Lung (tissue), 12 donors: Measurements from ENCODE around the gene ARMC8. TPM values are rescaled to one million over a fixed set of nuclear protein-coding genes. Genes with fewer than 3 reads are reported as not detected.

ENCODE experiments used
- ATAC-seq: fragments of 200-7000 bp; cut with Tn5 transposase; one replicate; pipeline ENCODE4 v1.9.1; 2020; ENCODE audit warnings: moderate number of reproducible peaks; ENCODE audit not compliant: insufficient read depth, low FRiP score
- DNase-seq, 3 donors: peaks; one replicate each; pipeline ENCODE4 v3.0.0-alpha.2; 2013 to 2017
- H3K27ac ChIP-seq, 2 donors: one replicate each; pipeline ENCODE4 v1.5.1; 2013; ENCODE audit warnings: mild to moderate bottlenecking in 2 of 2, moderate library complexity in 2 of 2, control low read depth in 1 of 2, inconsistent platforms in 1 of 2, low read depth in 1 of 2, low read length in 1 of 2
- H3K27me3 ChIP-seq, 3 donors: one replicate each; pipeline ENCODE4 v1.5.1; 2013; ENCODE audit warnings: low read length in 2 of 3; ENCODE audit not compliant: control insufficient read depth in 3 of 3, insufficient read depth in 3 of 3
- H3K36me3 ChIP-seq, 4 donors: one replicate each; pipeline ENCODE4 v1.5.1; 2013; ENCODE audit warnings: low read length in 4 of 4, mild to moderate bottlenecking in 1 of 4, moderate library complexity in 1 of 4; ENCODE audit not compliant: control insufficient read depth in 4 of 4, insufficient read depth in 4 of 4
- H3K4me1 ChIP-seq, 5 donors: one replicate each; pipeline ENCODE4 v1.5.1; 2013; ENCODE audit warnings: low read length in 5 of 5, mild to moderate bottlenecking in 2 of 5, moderate library complexity in 1 of 5; ENCODE audit not compliant: control insufficient read depth in 5 of 5, insufficient read depth in 5 of 5
- H3K4me3 ChIP-seq: one replicate; pipeline ENCODE4 v1.5.1; 2013; ENCODE audit warnings: mild to moderate bottlenecking, control low read depth, moderate library complexity
- H3K9ac ChIP-seq, 2 donors: one replicate each; pipeline ENCODE4 v1.5.1; 2013; ENCODE audit warnings: low read length in 2 of 2, control low read depth in 1 of 2; ENCODE audit not compliant: insufficient read depth in 1 of 2
- H3K9me3 ChIP-seq, 4 donors: one replicate each; pipeline ENCODE4 v1.5.1; 2013; ENCODE audit warnings: low read length in 3 of 4, mild to moderate bottlenecking in 1 of 4, moderate library complexity in 1 of 4; ENCODE audit not compliant: control insufficient read depth in 4 of 4, insufficient read depth in 3 of 4
- WGBS, 2 donors: extraction: QIAGEN DNeasy Blood & Tissue Kit; methylation state at CpG; one replicate each; pipeline ENCODE4 v1.1.7; 2013; 5-methylcytosine and 5-hydroxymethylcytosine counted together
- polyA plus RNA-seq, 2 donors: library from polyadenylated mRNA; stranded (reverse); fragments of 200-250 nt; gene quantifications; one replicate each; pipeline ENCODE4 v1.2.1, GENCODE V29; 2013
- total RNA-seq, 2 donors: library from RNA; depleted of rRNA in 1 of 2; stranded (reverse); fragments of >200 nt in 1 of 2; gene quantifications; one replicate each; pipeline ENCODE4 v1.2.1, GENCODE V29; 2014 to 2021
- TF ChIP-seq, protein P1 (sequence below): IDR thresholded peaks from 2 replicates; pipeline ENCODE4 v1.5.1; 2012; ENCODE audit warnings: mild to moderate bottlenecking; ENCODE audit errors: control extremely low read depth, extremely low read depth
- donor health status: control.
- donor health status: control.
- donor health status: Bipolar disorder and iron deficiency.
- donor health status: healthy.
- donor health status: DM: yes; HTN: yes; CAD: no.

ARMC8 gene
- total and polyA plus RNA-seq, 4 donors: 14.2 to 68.8 (median 37.9) TPM

DNA sequence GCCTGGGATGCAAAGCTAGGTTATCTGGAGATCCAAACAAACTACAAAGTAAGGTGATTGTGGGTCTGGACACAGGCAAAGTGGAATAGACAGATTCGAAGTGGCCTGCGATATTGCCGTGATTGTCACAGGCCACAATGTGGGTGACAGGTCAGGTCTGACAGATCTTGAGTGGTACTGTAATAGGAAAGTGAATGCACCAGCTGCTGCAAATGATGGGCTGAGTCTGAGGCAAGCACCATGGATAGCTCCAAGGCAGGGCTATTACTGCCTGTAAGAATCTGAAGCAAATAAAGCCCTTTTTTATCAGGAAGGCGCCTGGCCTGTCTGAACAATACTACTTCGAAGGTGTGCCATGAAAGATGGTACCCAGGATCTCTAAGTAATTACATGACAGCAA, 10.0 kb downstream of the ARMC8 start:
- WGBS, 2 donors: 79 to 88% methylated on average over 5 of the region's 5 CpGs
- DNase-seq (peak; percentile 9 to 64 (median 18)), ATAC-seq (no peak)
- H3K36me3 ChIP-seq: peaks cover 0 to 7% (median 3%) of the 10 kb centered on the region in 4 donors
- no peak overlapping the region for H3K4me3 ChIP-seq
- TF ChIP-seq, protein P1, sequence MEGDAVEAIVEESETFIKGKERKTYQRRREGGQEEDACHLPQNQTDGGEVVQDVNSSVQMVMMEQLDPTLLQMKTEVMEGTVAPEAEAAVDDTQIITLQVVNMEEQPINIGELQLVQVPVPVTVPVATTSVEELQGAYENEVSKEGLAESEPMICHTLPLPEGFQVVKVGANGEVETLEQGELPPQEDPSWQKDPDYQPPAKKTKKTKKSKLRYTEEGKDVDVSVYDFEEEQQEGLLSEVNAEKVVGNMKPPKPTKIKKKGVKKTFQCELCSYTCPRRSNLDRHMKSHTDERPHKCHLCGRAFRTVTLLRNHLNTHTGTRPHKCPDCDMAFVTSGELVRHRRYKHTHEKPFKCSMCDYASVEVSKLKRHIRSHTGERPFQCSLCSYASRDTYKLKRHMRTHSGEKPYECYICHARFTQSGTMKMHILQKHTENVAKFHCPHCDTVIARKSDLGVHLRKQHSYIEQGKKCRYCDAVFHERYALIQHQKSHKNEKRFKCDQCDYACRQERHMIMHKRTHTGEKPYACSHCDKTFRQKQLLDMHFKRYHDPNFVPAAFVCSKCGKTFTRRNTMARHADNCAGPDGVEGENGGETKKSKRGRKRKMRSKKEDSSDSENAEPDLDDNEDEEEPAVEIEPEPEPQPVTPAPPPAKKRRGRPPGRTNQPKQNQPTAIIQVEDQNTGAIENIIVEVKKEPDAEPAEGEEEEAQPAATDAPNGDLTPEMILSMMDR: no peak
- H3K27ac ChIP-seq: no peak overlapping the region
- H3K9ac ChIP-seq: no peak overlapping the region
- no peaks in the 10 kb centered on the region for H3K27me3 ChIP-seq
- H3K4me1 ChIP-seq: peaks cover 0 to 8% (median 0%) of the 10 kb centered on the region in 5 donors
- H3K9me3 ChIP-seq: no peaks in the 10 kb centered on the region

DNA sequence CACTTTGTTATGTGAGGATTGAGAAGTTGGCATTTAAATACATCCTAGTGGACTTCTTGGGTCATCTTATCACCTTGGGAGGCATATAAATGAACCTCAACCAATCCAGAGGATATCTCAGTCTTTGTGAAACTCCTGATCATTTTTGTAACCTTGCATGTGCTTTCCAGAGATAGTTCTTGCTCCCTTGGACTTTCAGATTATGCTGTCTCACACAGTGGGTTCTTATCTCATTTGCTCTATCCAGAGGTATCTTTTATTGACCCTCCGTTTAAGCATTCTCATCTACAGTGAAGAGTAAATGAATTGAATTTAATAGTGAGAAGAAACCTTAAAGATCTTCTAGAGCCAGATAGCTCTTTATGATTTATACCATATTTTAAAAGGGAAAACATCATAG, 10.4 kb downstream of the ARMC8 start:
- 91 to 94% methylated on average over 1 of the region's 1 CpG for WGBS, 2 donors
- no peaks in the 10 kb centered on the region for H3K9me3 ChIP-seq
- peaks cover 0 to 5% (median 2%) of the 10 kb centered on the region in 4 donors for H3K36me3 ChIP-seq
- no peak overlapping the region for H3K27ac ChIP-seq
- H3K4me3 ChIP-seq: no peak overlapping the region
- peaks cover 0 to 8% (median 0%) of the 10 kb centered on the region in 5 donors for H3K4me1 ChIP-seq
- ATAC-seq: no peak
- TF ChIP-seq, protein P1: no peak
- H3K9ac ChIP-seq: no peak overlapping the region
- DNase-seq: no peak
- H3K27me3 ChIP-seq: no peaks in the 10 kb centered on the region

DNA sequence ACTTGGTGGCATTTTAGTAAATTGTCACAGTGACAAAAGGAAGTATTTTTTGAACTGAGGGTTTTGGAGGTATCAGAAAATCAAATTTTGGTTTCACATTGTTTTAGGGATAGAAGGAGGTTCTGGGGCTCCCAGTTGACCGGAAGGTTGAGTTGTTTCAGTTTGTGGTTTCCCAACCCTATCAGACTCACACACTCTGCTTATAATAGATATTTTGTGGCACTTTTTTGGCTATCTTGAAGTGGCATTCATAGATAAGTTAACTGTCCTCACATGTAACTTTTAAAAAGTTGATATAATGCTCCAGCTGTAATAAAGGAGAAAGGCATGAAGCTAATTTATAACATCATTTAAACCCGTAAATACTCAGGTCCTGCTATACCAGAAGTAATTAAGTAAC, 12.8 kb downstream of the ARMC8 start:
- no peak overlapping the region for H3K9ac ChIP-seq
- no peak overlapping the region for H3K27ac ChIP-seq
- 27 to 67% methylated on average over 2 of the region's 2 CpGs for WGBS, 2 donors
- ATAC-seq (no peak), DNase-seq (no peak)
- H3K4me3 ChIP-seq: no peak overlapping the region
- TF ChIP-seq, protein P1: no peak
- peaks cover 0 to 23% (median 0%) of the 10 kb centered on the region in 5 donors for H3K4me1 ChIP-seq
- H3K36me3 ChIP-seq: peaks cover 1 to 5% (median 2%) of the 10 kb centered on the region in 4 donors
- no peaks in the 10 kb centered on the region for H3K9me3 ChIP-seq
- no peaks in the 10 kb centered on the region for H3K27me3 ChIP-seq

DNA sequence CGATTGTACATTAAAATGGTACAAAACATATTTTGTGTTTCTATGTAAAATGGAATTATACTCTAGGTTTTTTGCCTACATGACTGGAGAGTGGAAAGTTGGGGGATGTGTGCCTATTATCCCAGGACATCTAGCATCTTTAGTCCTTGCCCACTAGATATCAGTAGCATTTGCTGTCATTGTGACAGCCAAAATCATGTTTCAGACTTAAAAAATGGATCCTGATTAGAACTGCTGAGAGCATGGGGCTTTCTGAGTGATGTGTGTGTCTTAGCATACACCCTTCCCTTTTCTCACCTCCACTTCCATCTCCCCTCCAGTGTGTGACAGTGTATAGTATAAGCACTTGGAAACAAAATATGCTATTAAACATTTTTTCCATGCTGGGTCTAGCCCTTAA, 13.3 kb downstream of the ARMC8 start:
- peaks cover 0 to 28% (median 0%) of the 10 kb centered on the region in 5 donors for H3K4me1 ChIP-seq
- no peak overlapping the region for H3K9ac ChIP-seq
- no peaks in the 10 kb centered on the region for H3K9me3 ChIP-seq
- H3K36me3 ChIP-seq: peaks cover 1 to 5% (median 3%) of the 10 kb centered on the region in 4 donors
- no peak overlapping the region for H3K27ac ChIP-seq
- H3K4me3 ChIP-seq: no peak overlapping the region
- no peak for ATAC-seq
- no peaks in the 10 kb centered on the region for H3K27me3 ChIP-seq
- 67 to 69% methylated on average over 1 of the region's 1 CpG for WGBS, 2 donors
- DNase-seq: no peak
- TF ChIP-seq, protein P1: no peak
